ENCODE data around the gene FAM228A. TPM values are rescaled to one million over a fixed set of nuclear protein-coding genes. Genes with fewer than 3 reads are reported as not detected.

FAM228A gene
- total and polyA plus RNA-seq, 2 experiments from 2014 or later: 0.11 to 0.35 TPM

DNA sequence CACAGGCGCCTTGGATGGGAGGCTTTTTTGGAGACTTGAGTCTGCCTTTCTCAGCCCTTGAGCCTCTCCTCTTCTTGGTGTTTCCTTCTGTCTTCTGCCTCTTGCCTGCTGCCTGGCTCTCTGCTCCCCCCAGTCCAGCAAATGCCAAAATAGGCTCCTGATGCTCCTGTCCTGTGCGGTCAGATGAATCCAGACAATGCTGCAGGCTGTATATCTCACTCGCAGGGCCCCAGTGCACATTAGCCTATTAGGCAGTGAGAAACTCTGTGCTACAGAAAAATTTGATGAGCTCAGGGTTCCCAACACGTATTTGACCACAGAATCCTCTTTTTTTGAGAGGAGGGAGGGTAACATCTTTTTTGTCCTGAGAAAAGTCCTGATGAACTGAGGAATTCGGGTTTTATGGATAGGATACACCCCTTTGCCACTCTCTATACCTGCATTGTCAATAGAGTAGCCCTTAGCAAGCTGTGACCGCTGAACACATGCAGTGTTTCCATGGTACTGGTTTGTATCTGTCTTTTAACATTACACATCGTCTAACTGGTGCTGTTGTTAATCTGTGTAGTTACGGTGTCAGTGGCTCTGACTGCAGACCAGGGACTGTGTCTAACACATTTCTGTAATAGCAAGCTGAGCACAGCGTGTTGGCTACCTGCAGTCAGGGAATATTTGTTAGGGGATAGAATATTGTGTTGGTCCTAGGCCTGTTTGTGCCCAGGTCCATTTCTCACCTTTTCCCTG is 50.8 kb downstream of the FAM228A start:
- no peaks in the 10 kb centered on the region for H3K9me3 Mint-ChIP-seq
- H3K27ac Mint-ChIP-seq: no peak overlapping the region
- no peak for DNase-seq (ENCODE audit: low spot score)

More for the DNA sequence above, 50.8 kb downstream of the FAM228A start:
- no peaks in the 10 kb centered on the region for H3K9me2 ChIP-seq (ENCODE audit: insufficient read depth)
- H3K79me2 ChIP-seq (replicated peaks; ENCODE audit: insufficient read depth): no peaks in the 10 kb centered on the region
- TF ChIP-seq JUNB (IDR thresholded peaks at IDR 0.05; ENCODE audit: unreplicated experiment): no peak
- TF ChIP-seq, protein P1, sequence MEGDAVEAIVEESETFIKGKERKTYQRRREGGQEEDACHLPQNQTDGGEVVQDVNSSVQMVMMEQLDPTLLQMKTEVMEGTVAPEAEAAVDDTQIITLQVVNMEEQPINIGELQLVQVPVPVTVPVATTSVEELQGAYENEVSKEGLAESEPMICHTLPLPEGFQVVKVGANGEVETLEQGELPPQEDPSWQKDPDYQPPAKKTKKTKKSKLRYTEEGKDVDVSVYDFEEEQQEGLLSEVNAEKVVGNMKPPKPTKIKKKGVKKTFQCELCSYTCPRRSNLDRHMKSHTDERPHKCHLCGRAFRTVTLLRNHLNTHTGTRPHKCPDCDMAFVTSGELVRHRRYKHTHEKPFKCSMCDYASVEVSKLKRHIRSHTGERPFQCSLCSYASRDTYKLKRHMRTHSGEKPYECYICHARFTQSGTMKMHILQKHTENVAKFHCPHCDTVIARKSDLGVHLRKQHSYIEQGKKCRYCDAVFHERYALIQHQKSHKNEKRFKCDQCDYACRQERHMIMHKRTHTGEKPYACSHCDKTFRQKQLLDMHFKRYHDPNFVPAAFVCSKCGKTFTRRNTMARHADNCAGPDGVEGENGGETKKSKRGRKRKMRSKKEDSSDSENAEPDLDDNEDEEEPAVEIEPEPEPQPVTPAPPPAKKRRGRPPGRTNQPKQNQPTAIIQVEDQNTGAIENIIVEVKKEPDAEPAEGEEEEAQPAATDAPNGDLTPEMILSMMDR (conservative IDR thresholded peaks at IDR 0.05; ENCODE audit: low read depth in 2 of 2): no peak
- TF ChIP-seq ZNF331 (CRISPR knock-in tag; IDR thresholded peaks at IDR 0.05; ENCODE audit: low read depth): no peak
- no peak for TF ChIP-seq POLR2AphosphoS5 (IDR thresholded peaks at IDR 0.05; ENCODE audit: low read depth)
- no peak for TF ChIP-seq STAT1 (IDR thresholded peaks at IDR 0.05; ENCODE audit: unreplicated experiment)
- TF ChIP-seq, protein P2, sequence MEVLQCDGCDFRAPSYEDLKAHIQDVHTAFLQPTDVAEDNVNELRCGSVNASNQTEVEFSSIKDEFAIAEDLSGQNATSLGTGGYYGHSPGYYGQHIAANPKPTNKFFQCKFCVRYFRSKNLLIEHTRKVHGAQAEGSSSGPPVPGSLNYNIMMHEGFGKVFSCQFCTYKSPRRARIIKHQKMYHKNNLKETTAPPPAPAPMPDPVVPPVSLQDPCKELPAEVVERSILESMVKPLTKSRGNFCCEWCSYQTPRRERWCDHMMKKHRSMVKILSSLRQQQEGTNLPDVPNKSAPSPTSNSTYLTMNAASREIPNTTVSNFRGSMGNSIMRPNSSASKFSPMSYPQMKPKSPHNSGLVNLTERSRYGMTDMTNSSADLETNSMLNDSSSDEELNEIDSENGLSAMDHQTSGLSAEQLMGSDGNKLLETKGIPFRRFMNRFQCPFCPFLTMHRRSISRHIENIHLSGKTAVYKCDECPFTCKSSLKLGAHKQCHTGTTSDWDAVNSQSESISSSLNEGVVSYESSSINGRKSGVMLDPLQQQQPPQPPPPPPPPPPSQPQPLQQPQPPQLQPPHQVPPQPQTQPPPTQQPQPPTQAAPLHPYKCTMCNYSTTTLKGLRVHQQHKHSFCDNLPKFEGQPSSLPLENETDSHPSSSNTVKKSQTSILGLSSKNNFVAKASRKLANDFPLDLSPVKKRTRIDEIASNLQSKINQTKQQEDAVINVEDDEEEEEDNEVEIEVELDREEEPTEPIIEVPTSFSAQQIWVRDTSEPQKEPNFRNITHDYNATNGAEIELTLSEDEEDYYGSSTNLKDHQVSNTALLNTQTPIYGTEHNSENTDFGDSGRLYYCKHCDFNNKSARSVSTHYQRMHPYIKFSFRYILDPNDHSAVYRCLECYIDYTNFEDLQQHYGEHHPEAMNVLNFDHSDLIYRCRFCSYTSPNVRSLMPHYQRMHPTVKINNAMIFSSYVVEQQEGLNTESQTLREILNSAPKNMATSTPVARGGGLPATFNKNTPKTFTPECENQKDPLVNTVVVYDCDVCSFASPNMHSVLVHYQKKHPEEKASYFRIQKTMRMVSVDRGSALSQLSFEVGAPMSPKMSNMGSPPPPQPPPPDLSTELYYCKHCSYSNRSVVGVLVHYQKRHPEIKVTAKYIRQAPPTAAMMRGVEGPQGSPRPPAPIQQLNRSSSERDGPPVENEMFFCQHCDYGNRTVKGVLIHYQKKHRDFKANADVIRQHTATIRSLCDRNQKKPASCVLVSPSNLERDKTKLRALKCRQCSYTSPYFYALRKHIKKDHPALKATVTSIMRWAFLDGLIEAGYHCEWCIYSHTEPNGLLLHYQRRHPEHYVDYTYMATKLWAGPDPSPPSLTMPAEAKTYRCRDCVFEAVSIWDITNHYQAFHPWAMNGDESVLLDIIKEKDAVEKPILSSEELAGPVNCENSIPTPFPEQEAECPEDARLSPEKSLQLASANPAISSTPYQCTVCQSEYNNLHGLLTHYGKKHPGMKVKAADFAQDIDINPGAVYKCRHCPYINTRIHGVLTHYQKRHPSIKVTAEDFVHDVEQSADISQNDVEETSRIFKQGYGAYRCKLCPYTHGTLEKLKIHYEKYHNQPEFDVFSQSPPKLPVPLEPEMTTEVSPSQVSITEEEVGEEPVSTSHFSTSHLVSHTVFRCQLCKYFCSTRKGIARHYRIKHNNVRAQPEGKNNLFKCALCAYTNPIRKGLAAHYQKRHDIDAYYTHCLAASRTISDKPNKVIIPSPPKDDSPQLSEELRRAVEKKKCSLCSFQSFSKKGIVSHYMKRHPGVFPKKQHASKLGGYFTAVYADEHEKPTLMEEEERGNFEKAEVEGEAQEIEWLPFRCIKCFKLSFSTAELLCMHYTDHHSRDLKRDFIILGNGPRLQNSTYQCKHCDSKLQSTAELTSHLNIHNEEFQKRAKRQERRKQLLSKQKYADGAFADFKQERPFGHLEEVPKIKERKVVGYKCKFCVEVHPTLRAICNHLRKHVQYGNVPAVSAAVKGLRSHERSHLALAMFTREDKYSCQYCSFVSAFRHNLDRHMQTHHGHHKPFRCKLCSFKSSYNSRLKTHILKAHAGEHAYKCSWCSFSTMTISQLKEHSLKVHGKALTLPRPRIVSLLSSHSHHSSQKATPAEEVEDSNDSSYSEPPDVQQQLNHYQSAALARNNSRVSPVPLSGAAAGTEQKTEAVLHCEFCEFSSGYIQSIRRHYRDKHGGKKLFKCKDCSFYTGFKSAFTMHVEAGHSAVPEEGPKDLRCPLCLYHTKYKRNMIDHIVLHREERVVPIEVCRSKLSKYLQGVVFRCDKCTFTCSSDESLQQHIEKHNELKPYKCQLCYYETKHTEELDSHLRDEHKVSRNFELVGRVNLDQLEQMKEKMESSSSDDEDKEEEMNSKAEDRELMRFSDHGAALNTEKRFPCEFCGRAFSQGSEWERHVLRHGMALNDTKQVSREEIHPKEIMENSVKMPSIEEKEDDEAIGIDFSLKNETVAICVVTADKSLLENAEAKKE (CRISPR knock-in tag; IDR thresholded peaks at IDR 0.05): no peak
- TF ChIP-seq NANOG (IDR thresholded peaks at IDR 0.05; ENCODE audit: borderline replicate concordance): no peak
- TF ChIP-seq EZH2phosphoT487 (IDR thresholded peaks at IDR 0.05; ENCODE audit: unreplicated experiment): no peak
- Mint-ChIP-seq H3K4me3 (no peak overlapping the region), H3K27me3 (ENCODE audit: insufficient read depth, low read depth, poor library complexity) (peaks cover 4% of the 10 kb centered on the region), H3K36me3 (ENCODE audit: low read depth) (no peaks in the 10 kb centered on the region), H3K4me1 (no peaks in the 10 kb centered on the region; the same call in 1 of the 3 replicates)
- H3K27me3 ChIP-seq (ENCODE audit: insufficient read depth): no peaks in the 10 kb centered on the region
- H4K20me1 ChIP-seq (replicated peaks; ENCODE audit: insufficient read depth): no peaks in the 10 kb centered on the region
- no peaks in the 10 kb centered on the region for H3F3A ChIP-seq (replicated peaks; ENCODE audit: low read depth)
- H3K4me2 ChIP-seq: no peak overlapping the region
- H3K27ac ChIP-seq (ENCODE audit: low read depth): no peak overlapping the region
- ATAC-seq: no peak
- no peak overlapping the region for H2AFZ ChIP-seq
- no peaks in the 10 kb centered on the region for H3K36me3 ChIP-seq (ENCODE audit: insufficient read depth)
- no peaks in the 10 kb centered on the region for H3K4me1 ChIP-seq (ENCODE audit: insufficient read depth)
- no peak overlapping the region for H3K4me3 ChIP-seq
